ENCODE measurements around the gene ZNF865. TPM values are rescaled to one million over a fixed set of nuclear protein-coding genes. Genes with fewer than 3 reads are reported as not detected.
"Not testable (repeated sequence)": the region's sequence is repeated elsewhere in the genome, so short reads cannot be mapped to it uniquely, and the experiment has no call there.

ZNF865 gene
- polyA plus RNA-seq, 1 donor (not counting 4 experiments of a cell fraction or from before 2014, with no cell fraction given) = 1.1 TPM

DNA sequence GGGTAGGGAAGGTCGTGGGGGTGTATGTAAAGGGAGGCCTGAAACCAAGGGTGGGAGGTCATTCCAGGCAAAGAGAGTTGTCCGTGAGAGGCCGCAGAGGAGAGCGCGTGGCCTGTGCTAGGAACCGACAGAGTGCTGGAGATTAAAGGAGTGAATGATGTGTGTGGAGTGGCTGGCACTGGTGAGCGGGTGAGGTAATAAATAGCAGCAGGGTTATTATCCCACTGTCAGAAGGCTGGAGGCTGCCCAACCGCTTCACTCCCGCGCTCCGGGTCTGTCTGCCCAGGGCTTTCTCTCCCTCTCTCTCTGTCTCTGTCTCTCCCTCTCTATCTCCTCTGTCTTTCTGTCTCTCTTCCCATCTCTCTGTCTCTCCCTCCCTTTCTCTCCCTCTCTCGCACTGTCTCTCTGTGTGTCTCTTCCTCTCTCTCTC lies 42.2 kb upstream of the ZNF865 start:
- Histone ChIP-seq H3K9me1 (ENCODE audit: control insufficient read depth, extremely low read depth, insufficient read depth, low read length) (no peaks in the 10 kb centered on the region), H4K20me1 (ENCODE audit: control insufficient read depth, extremely low read depth, insufficient read depth, low read length) (no peaks in the 10 kb centered on the region), H3K9me3 (ENCODE audit: control insufficient read depth, low read depth, low read length) (no peaks in the 10 kb centered on the region), H3K79me2 (ENCODE audit: control insufficient read depth, insufficient read depth, low read length) (no peaks in the 10 kb centered on the region), H3K4me2 (ENCODE audit: control insufficient read depth, extremely low read depth, insufficient read depth, low read depth, low read length) (no peak overlapping the region), H3K36me3 (ENCODE audit: control insufficient read depth in 2 of 2, extremely low read depth in 1 of 2, insufficient read depth in 2 of 2, low read length in 2 of 2) (no peaks in the 10 kb centered on the region), H3K9ac (ENCODE audit: control insufficient read depth, extremely low read depth, insufficient read depth, low read length) (no peak overlapping the region), H2AFZ (ENCODE audit: control insufficient read depth, low read length) (no peak overlapping the region), H3K27ac (ENCODE audit: control insufficient read depth, insufficient read depth, low read length) (no peak overlapping the region), H3K27me3 (ENCODE audit: control insufficient read depth, extremely low read depth, insufficient read depth, low read length) (peaks cover 14% of the 10 kb centered on the region), H3K4me1 (ENCODE audit: control insufficient read depth, extremely low read depth, insufficient read depth, low read length) (no peaks in the 10 kb centered on the region), H3K4me3 (ENCODE audit: control insufficient read depth in 2 of 3, extremely low read depth in 1 of 3, insufficient read depth in 2 of 3, low read depth in 1 of 3, low read length in 3 of 3) (no peak overlapping the region)
- TF ChIP-seq, protein P1, sequence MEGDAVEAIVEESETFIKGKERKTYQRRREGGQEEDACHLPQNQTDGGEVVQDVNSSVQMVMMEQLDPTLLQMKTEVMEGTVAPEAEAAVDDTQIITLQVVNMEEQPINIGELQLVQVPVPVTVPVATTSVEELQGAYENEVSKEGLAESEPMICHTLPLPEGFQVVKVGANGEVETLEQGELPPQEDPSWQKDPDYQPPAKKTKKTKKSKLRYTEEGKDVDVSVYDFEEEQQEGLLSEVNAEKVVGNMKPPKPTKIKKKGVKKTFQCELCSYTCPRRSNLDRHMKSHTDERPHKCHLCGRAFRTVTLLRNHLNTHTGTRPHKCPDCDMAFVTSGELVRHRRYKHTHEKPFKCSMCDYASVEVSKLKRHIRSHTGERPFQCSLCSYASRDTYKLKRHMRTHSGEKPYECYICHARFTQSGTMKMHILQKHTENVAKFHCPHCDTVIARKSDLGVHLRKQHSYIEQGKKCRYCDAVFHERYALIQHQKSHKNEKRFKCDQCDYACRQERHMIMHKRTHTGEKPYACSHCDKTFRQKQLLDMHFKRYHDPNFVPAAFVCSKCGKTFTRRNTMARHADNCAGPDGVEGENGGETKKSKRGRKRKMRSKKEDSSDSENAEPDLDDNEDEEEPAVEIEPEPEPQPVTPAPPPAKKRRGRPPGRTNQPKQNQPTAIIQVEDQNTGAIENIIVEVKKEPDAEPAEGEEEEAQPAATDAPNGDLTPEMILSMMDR (optimal IDR thresholded peaks at IDR 0.05 in 1 of 3, IDR thresholded peaks at IDR 0.05 in 1 of 3, conservative IDR thresholded peaks at IDR 0.05 in 1 of 3; ENCODE audit: extremely low read depth in 1 of 3, insufficient read depth in 2 of 3, low read length in 3 of 3) = no peak
- no peak for TF ChIP-seq EZH2 (IDR thresholded peaks at IDR 0.05; ENCODE audit: low read length)
- dilution Hi-C loops (cut with MboI; ENCODE audit: extremely low pct_ligation_motif_present, low sequenced_read_pairs) = no loop called here
- FAIRE-seq (no peak), DNase-seq (ENCODE audit: low read depth, low spot score) (no peak)

- dilution Hi-C loops (cut with MboI; ENCODE audit: extremely low pct_ligation_motif_present, low sequenced_read_pairs) = no loop called here
- H3K79me2 ChIP-seq (ENCODE audit: control insufficient read depth, insufficient read depth, low read length) = no peaks in the 10 kb centered on the region
- H3K9ac ChIP-seq (ENCODE audit: control insufficient read depth, extremely low read depth, insufficient read depth, low read length) = no peak overlapping the region
- no peaks in the 10 kb centered on the region for H4K20me1 ChIP-seq (ENCODE audit: control insufficient read depth, extremely low read depth, insufficient read depth, low read length)
- H2AFZ ChIP-seq (ENCODE audit: control insufficient read depth, low read length) = no peak overlapping the region
- no peak overlapping the region for H3K27ac ChIP-seq (ENCODE audit: control insufficient read depth, insufficient read depth, low read length)
- H3K9me1 ChIP-seq (ENCODE audit: control insufficient read depth, extremely low read depth, insufficient read depth, low read length) = no peaks in the 10 kb centered on the region
- no peaks in the 10 kb centered on the region for H3K4me1 ChIP-seq (ENCODE audit: control insufficient read depth, extremely low read depth, insufficient read depth, low read length)
- FAIRE-seq = no peak
- no peak for DNase-seq (ENCODE audit: low read depth, low spot score)
- TF ChIP-seq EZH2 (IDR thresholded peaks at IDR 0.05; ENCODE audit: low read length) = no peak
- peaks cover 14% of the 10 kb centered on the region for H3K27me3 ChIP-seq (ENCODE audit: control insufficient read depth, extremely low read depth, insufficient read depth, low read length)
- no peak overlapping the region for H3K4me3 ChIP-seq (ENCODE audit: control insufficient read depth in 2 of 3, extremely low read depth in 1 of 3, insufficient read depth in 2 of 3, low read depth in 1 of 3, low read length in 3 of 3)
- no peaks in the 10 kb centered on the region for H3K36me3 ChIP-seq (ENCODE audit: control insufficient read depth in 2 of 2, extremely low read depth in 1 of 2, insufficient read depth in 2 of 2, low read length in 2 of 2)
- H3K4me2 ChIP-seq (ENCODE audit: control insufficient read depth, extremely low read depth, insufficient read depth, low read depth, low read length) = no peak overlapping the region
- no peaks in the 10 kb centered on the region for H3K9me3 ChIP-seq (ENCODE audit: control insufficient read depth, low read depth, low read length)
Measured at GRCh38 chr19:55566823-55567222, 38.6 kb upstream of the ZNF865 start.

DNA sequence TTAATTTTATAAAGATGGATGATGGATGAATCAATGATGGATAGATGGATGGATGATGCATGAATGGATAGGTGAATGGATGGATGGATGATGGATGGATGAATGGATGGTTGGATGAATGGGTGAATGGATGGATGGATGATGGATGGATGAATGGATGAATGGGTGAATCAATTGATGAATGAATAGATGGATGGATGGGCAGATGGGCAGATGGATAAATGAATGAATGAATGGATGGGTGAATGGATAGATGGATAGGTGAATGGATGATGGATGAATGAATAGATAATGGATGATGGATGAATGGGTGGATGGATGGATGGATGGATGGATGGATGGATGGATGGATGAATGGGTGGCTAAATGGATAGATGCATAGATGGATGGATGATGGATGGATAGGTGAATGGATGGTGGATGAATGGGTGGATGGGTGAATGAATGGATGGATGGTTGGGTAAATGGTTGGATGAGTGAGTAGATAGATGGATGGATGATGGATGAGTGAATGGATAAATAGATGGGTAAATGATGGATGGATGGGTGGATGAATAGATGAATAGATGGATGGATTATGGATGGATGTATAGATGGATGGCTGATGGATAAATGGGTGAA lies 37.6 kb upstream of the ZNF865 start:
- Histone ChIP-seq H3K27me3 (ENCODE audit: control insufficient read depth, extremely low read depth, insufficient read depth, low read length) (peaks cover 14% of the 10 kb centered on the region), H3K79me2 (ENCODE audit: control insufficient read depth, insufficient read depth, low read length) (no peaks in the 10 kb centered on the region), H3K4me3 (ENCODE audit: control insufficient read depth in 2 of 3, extremely low read depth in 1 of 3, insufficient read depth in 2 of 3, low read depth in 1 of 3, low read length in 3 of 3) (no peak overlapping the region), H3K9me3 (ENCODE audit: control insufficient read depth, low read depth, low read length) (no peaks in the 10 kb centered on the region), H3K4me2 (ENCODE audit: control insufficient read depth, extremely low read depth, insufficient read depth, low read depth, low read length) (no peak overlapping the region), H3K27ac (ENCODE audit: control insufficient read depth, insufficient read depth, low read length) (no peak overlapping the region), H3K9me1 (ENCODE audit: control insufficient read depth, extremely low read depth, insufficient read depth, low read length) (no peaks in the 10 kb centered on the region), H2AFZ (ENCODE audit: control insufficient read depth, low read length) (no peak overlapping the region), H3K36me3 (ENCODE audit: control insufficient read depth in 2 of 2, extremely low read depth in 1 of 2, insufficient read depth in 2 of 2, low read length in 2 of 2) (no peaks in the 10 kb centered on the region), H3K9ac (ENCODE audit: control insufficient read depth, extremely low read depth, insufficient read depth, low read length) (no peak overlapping the region), H4K20me1 (ENCODE audit: control insufficient read depth, extremely low read depth, insufficient read depth, low read length) (no peaks in the 10 kb centered on the region), H3K4me1 (ENCODE audit: control insufficient read depth, extremely low read depth, insufficient read depth, low read length) (no peaks in the 10 kb centered on the region)
- no peak for FAIRE-seq
- dilution Hi-C loops (cut with MboI; ENCODE audit: extremely low pct_ligation_motif_present, low sequenced_read_pairs) = no loop called here
- TF ChIP-seq, protein P1 (optimal IDR thresholded peaks at IDR 0.05 in 1 of 3, IDR thresholded peaks at IDR 0.05 in 1 of 3, conservative IDR thresholded peaks at IDR 0.05 in 1 of 3; ENCODE audit: extremely low read depth in 1 of 3, insufficient read depth in 2 of 3, low read length in 3 of 3) = no peak
- TF ChIP-seq EZH2 (IDR thresholded peaks at IDR 0.05; ENCODE audit: low read length) = no peak
- DNase-seq (ENCODE audit: low read depth, low spot score) = no peak

DNA sequence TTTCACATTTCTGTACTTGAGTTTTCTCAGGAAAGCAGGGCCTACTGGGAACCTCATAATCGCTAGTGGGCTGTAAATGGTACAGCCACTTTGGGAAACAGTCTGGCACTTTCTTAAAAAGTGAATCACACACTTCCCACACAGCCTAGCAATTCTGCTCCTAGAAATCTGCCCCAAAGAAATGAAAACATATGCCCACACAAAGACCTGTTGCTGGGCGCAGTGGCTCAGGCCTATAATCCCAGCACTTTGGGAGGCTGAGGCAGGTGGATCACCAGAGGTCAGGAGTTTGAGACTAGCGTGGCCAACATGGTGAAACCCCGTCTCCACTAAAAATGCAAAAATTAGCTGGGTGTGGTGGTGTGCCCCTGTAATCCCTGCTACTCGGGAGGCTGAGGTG lies 36.0 kb upstream of the ZNF865 start:
- DNase-seq (ENCODE audit: low read depth, low spot score); dilution Hi-C loops (cut with MboI; ENCODE audit: extremely low pct_ligation_motif_present, low sequenced_read_pairs); H3K27ac ChIP-seq (ENCODE audit: control insufficient read depth, insufficient read depth, low read length); H3K9me3 ChIP-seq (ENCODE audit: control insufficient read depth, low read depth, low read length); H3K9ac ChIP-seq (ENCODE audit: control insufficient read depth, extremely low read depth, insufficient read depth, low read length); H2AFZ ChIP-seq (ENCODE audit: control insufficient read depth, low read length); H4K20me1 ChIP-seq (ENCODE audit: control insufficient read depth, extremely low read depth, insufficient read depth, low read length); H3K4me2 ChIP-seq (ENCODE audit: control insufficient read depth, extremely low read depth, insufficient read depth, low read depth, low read length); H3K4me3 ChIP-seq (ENCODE audit: control insufficient read depth in 2 of 3, extremely low read depth in 1 of 3, insufficient read depth in 2 of 3, low read depth in 1 of 3, low read length in 3 of 3); H3K9me1 ChIP-seq (ENCODE audit: control insufficient read depth, extremely low read depth, insufficient read depth, low read length); FAIRE-seq; H3K27me3 ChIP-seq (ENCODE audit: control insufficient read depth, extremely low read depth, insufficient read depth, low read length); H3K36me3 ChIP-seq (ENCODE audit: control insufficient read depth in 2 of 2, extremely low read depth in 1 of 2, insufficient read depth in 2 of 2, low read length in 2 of 2); H3K4me1 ChIP-seq (ENCODE audit: control insufficient read depth, extremely low read depth, insufficient read depth, low read length); H3K79me2 ChIP-seq (ENCODE audit: control insufficient read depth, insufficient read depth, low read length): not testable (repeated sequence)
